Measurements from ENCODE around the gene DNAAF8. TPM values are rescaled to one million over a fixed set of nuclear protein-coding genes. Genes with fewer than 3 reads are reported as not detected.

The DNAAF8 gene
- total and polyA plus RNA-seq, 2 donors (not counting 3 experiments of a cell fraction or from before 2014, with no cell fraction given) = 0.58 to 1.0 TPM

DNA sequence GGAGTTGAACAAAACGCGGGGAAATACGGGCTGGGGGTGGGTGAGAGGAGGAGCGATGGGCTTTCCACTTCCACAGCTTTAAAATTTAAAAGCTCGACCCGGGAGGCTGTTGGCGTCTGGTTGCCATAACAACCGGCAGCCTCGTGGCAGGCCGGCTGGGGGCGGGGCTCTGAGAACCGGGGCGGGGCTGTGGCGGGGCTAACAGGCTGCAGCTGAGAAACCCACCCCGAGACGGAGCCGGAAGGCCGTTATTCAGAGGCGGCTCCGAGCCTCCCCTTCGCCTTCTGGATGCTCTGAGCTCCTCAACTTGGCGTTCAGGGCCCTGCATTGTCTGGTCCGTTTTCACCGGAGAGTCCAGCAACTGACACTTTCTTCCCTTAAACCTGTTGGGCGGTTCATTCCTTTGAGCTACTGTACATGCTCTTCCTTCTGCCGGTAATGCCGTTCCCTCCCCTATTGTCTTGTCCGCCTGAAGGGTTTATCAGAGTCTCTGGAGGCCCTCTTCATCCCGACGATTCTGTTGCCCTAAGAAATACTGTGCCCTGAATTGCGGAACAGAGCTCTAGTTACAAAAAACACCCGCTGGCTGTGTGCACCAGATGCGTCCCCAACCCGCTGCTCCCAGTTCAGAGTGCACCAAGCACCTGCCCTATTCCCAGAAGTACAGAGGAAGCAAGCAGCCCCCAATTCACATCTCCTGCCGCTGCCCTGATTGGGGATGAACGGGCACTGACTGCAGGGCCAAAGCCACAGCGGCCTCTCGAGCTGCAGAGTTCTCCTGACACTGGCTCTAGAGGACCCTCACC is 596 bp downstream of the DNAAF8 start:
- Histone ChIP-seq H3K36me3 (ENCODE audit: control insufficient read depth in 2 of 2, extremely low read depth in 1 of 2, insufficient read depth in 2 of 2, low read length in 2 of 2) (peaks cover 0 to under 1% of the 10 kb centered on the region in 2 experiments), H3K4me3 (replicated peaks in 1 of 3; ENCODE audit: insufficient read depth in 1 of 3, low read depth in 1 of 3, low read length in 3 of 3) (peak overlapping the region; percentile 62 to 100 (median 76)), H2AFZ (ENCODE audit: low read depth, low read length) (peak overlapping the region; percentile 99), H4K20me1 (replicated peaks; ENCODE audit: control insufficient read depth, extremely low read depth, insufficient read depth, low read length) (no peaks in the 10 kb centered on the region), H3K4me1 (ENCODE audit: control insufficient read depth, extremely low read depth, insufficient read depth, low read length) (peaks cover 5% of the 10 kb centered on the region), H3K9me1 (replicated peaks; ENCODE audit: control insufficient read depth, extremely low read depth, insufficient read depth, low read length) (no peaks in the 10 kb centered on the region), H3K9me3 (replicated peaks; ENCODE audit: control insufficient read depth, insufficient read depth, low read length) (no peaks in the 10 kb centered on the region), H3K4me2 (ENCODE audit: insufficient read depth, low read length) (peak overlapping the region; percentile 91), H3K27ac (ENCODE audit: insufficient read depth, low read depth, low read length) (peak overlapping the region; percentile 46), H3K79me2 (ENCODE audit: control insufficient read depth, insufficient read depth, low read length) (peaks cover 9% of the 10 kb centered on the region), H3K27me3 (ENCODE audit: control insufficient read depth in 2 of 2, insufficient read depth in 2 of 2, low read length in 2 of 2) (no peaks in the 10 kb centered on the region), H3K9ac (replicated peaks; ENCODE audit: extremely low read depth, insufficient read depth, low read length) (peak overlapping the region; percentile 56)
- dilution Hi-C loops (cut with MboI; ENCODE audit: extremely low pct_ligation_motif_present, low sequenced_read_pairs) = no loop called here
- FAIRE-seq (peak; percentile 88), DNase-seq (ENCODE audit: low read depth, low spot score) (peak; percentile 77)
- no peak for TF ChIP-seq FOS (IDR thresholded peaks at IDR 0.05; ENCODE audit: borderline replicate concordance, insufficient read depth, low read length)
- TF ChIP-seq POLR2AphosphoS5 (IDR thresholded peaks at IDR 0.05; ENCODE audit: insufficient read depth, low read depth, low read length) = peak; percentile 25
- peak; percentile 62 for TF ChIP-seq MAX (IDR thresholded peaks at IDR 0.05; ENCODE audit: insufficient read depth, insufficient read length)
- TF ChIP-seq POLR2A (IDR thresholded peaks at IDR 0.05; ENCODE audit: low read depth, low read length) = peak; percentile 83
- ChIA-PET POLR2A (interaction anchor here (0.7 to 1.4 kb wide), 3 partner anchors 32 to 119 kb away, joined by 3 to 8 read pairs (median 4); no protein-coding TSS in a partner anchor), CTCF (interaction anchor here (0.8 to 1.9 kb wide), 9 partner anchors 9 to 223 kb away, joined by 3 to 6 read pairs (median 4); partner anchors contain the start of genes MGRN1 and SEC14L5)
- BruUV-seq (replicated peaks) = no TSS peak
- intact Hi-C loops (cut with micrococcal nuclease) = loop anchor here (1.0 to 2.0 kb wide), 6 partner anchors 32 to 221 kb away; partner anchors contain the start of genes NUDT16L1, ROGDI and ZNF500

DNA sequence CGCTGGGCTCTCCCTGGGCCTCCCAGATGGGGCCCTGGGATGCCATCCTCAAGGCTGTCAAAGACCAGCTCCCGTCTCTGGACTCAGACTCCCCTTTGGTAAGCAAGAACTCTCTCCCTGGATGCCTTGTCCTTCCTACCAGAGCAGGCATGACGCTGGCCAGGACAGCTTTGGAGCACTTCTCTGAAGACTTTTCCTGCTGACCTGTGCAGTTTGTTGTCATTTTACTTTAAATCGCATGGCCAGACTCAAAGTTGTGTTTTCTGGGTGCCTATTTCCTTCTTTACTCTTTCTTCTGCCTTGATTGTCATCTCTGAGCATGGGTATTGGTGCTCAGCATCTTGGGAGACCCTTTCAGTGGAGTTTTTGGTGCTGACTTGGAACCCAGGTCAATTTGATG is 2.2 kb downstream of the DNAAF8 start:
- Histone ChIP-seq H4K20me1 (replicated peaks; ENCODE audit: control insufficient read depth, extremely low read depth, insufficient read depth, low read length) (no peaks in the 10 kb centered on the region), H3K27ac (ENCODE audit: insufficient read depth, low read depth, low read length) (no peak overlapping the region), H2AFZ (ENCODE audit: low read depth, low read length) (no peak overlapping the region), H3K9me1 (replicated peaks; ENCODE audit: control insufficient read depth, extremely low read depth, insufficient read depth, low read length) (no peaks in the 10 kb centered on the region), H3K79me2 (ENCODE audit: control insufficient read depth, insufficient read depth, low read length) (peaks cover 9% of the 10 kb centered on the region), H3K4me2 (ENCODE audit: insufficient read depth, low read length) (no peak overlapping the region), H3K4me3 (replicated peaks in 1 of 3; ENCODE audit: insufficient read depth in 1 of 3, low read depth in 1 of 3, low read length in 3 of 3) (no peak overlapping the region), H3K27me3 (ENCODE audit: control insufficient read depth in 2 of 2, insufficient read depth in 2 of 2, low read length in 2 of 2) (no peaks in the 10 kb centered on the region), H3K4me1 (ENCODE audit: control insufficient read depth, extremely low read depth, insufficient read depth, low read length) (peaks cover 5% of the 10 kb centered on the region), H3K9ac (replicated peaks; ENCODE audit: extremely low read depth, insufficient read depth, low read length) (no peak overlapping the region), H3K36me3 (ENCODE audit: control insufficient read depth in 2 of 2, extremely low read depth in 1 of 2, insufficient read depth in 2 of 2, low read length in 2 of 2) (no peaks in the 10 kb centered on the region), H3K9me3 (replicated peaks; ENCODE audit: control insufficient read depth, insufficient read depth, low read length) (no peaks in the 10 kb centered on the region)
- dilution Hi-C loops (cut with MboI; ENCODE audit: extremely low pct_ligation_motif_present, low sequenced_read_pairs) = no loop called here
- no TSS peak for BruUV-seq (replicated peaks)
- POLR2A ChIA-PET = no interaction called here
- DNase-seq (ENCODE audit: low read depth, low spot score) = no peak
- intact Hi-C loops (cut with micrococcal nuclease) = no loop called here
- FAIRE-seq = no peak
- CTCF ChIA-PET = no interaction called here
- TF ChIP-seq EZH2 (IDR thresholded peaks at IDR 0.05; ENCODE audit: borderline replicate concordance, low read depth, low read length, severe bottlenecking) (no peak), POLR2AphosphoS5 (IDR thresholded peaks at IDR 0.05; ENCODE audit: insufficient read depth, low read depth, low read length) (no peak), POLR2A (IDR thresholded peaks at IDR 0.05; ENCODE audit: low read depth, low read length) (no peak), JUN (IDR thresholded peaks at IDR 0.05; ENCODE audit: borderline replicate concordance, insufficient read depth, insufficient read length, low read depth) (no peak), MYC (IDR thresholded peaks at IDR 0.05; ENCODE audit: low read depth, low read length) (no peak), MAX (IDR thresholded peaks at IDR 0.05; ENCODE audit: insufficient read depth, insufficient read length) (no peak), GATA2 (IDR thresholded peaks at IDR 0.05; ENCODE audit: insufficient read depth, insufficient read length, low read depth, low read length) (no peak), FOS (IDR thresholded peaks at IDR 0.05; ENCODE audit: borderline replicate concordance, insufficient read depth, low read length) (no peak)

Data from endothelial cell of umbilical vein (primary cell).